D341Med (cell line): ENCODE results near the gene TAX1BP1.

Experiments used
- DNase-seq: peaks from one replicate; pipeline ENCODE4 v3.0.0; 2012; ENCODE audit warnings: low spot score

TAX1BP1 gene

GRCh38 chr7:27739909-27740448 is at the start of gene TAX1BP1:
TSS of gene TAX1BP1 (plus strand) at chr7:27740162. CDS start at chr7:27748525, 8,363 bp downstream.
- DNase-seq, result peak; percentile 97

- no peak for DNase-seq
Observed at GRCh38 chr7:27690649-27691048, 49.3 kb upstream of the TAX1BP1 start.

- no peak for DNase-seq
Observed at GRCh38 chr7:27693794-27694193, 46.2 kb upstream of the TAX1BP1 start.

- DNase-seq, result no peak
Observed at GRCh38 chr7:27695096-27695495, 44.9 kb upstream of the TAX1BP1 start.

GRCh38 chr7:27697861-27698430 is 42.0 kb upstream of the TAX1BP1 start:
- DNase-seq, result no peak

GRCh38 chr7:27699751-27700150 is 40.2 kb upstream of the TAX1BP1 start:
- DNase-seq, result no peak

GRCh38 chr7:27700501-27700900 is 39.5 kb upstream of the TAX1BP1 start:
- DNase-seq, result no peak

GRCh38 chr7:27703181-27703580 is 36.8 kb upstream of the TAX1BP1 start:
- DNase-seq, result no peak

GRCh38 chr7:27704422-27705199 is 35.4 kb upstream of the TAX1BP1 start:
- no peak for DNase-seq

GRCh38 chr7:27705200-27705594 is 34.8 kb upstream of the TAX1BP1 start:
- DNase-seq, result no peak

- DNase-seq, result no peak
Observed at GRCh38 chr7:27708485-27708884, 31.5 kb upstream of the TAX1BP1 start.

- DNase-seq, result no peak
Observed at GRCh38 chr7:27709137-27710075, 30.6 kb upstream of the TAX1BP1 start.

GRCh38 chr7:27712217-27712616 is 27.7 kb upstream of the TAX1BP1 start:
- DNase-seq, result no peak

GRCh38 chr7:27714831-27715444 is 25.0 kb upstream of the TAX1BP1 start:
- DNase-seq, result no peak

- DNase-seq, result peak; percentile 81
Observed at GRCh38 chr7:27723085-27723484, 16.9 kb upstream of the TAX1BP1 start.

GRCh38 chr7:27727058-27727457 is 12.9 kb upstream of the TAX1BP1 start:
- DNase-seq, result no peak

- DNase-seq, result no peak
Observed at GRCh38 chr7:27730112-27730511, 9.8 kb upstream of the TAX1BP1 start.

- DNase-seq, result no peak
Observed at GRCh38 chr7:27734583-27734982, 5.4 kb upstream of the TAX1BP1 start.

GRCh38 chr7:27735165-27735564 is 4.8 kb upstream of the TAX1BP1 start:
- no peak for DNase-seq

- DNase-seq, result no peak
Observed at GRCh38 chr7:27735831-27736230, 4.1 kb upstream of the TAX1BP1 start.

- DNase-seq, result no peak
Observed at GRCh38 chr7:27737178-27737577, 2.8 kb upstream of the TAX1BP1 start.

GRCh38 chr7:27737616-27738015 is 2.3 kb upstream of the TAX1BP1 start:
- no peak for DNase-seq
